GM12878 (cell line): ENCODE data around the gene DYRK1B. TPM values are rescaled to one million over a fixed set of nuclear protein-coding genes. Genes with fewer than 3 reads are reported as not detected.
A peak's percentile ranks its signal among the peaks of the same experiment; 100 is the strongest.

ENCODE experiments used
- BCL11A ChIP-seq: IDR thresholded peaks from 2 replicates; pipeline ENCODE4 v1.6.1; 2011; ENCODE audit warnings: low read depth, low read length
- CHD1 ChIP-seq: IDR thresholded peaks from 2 replicates; pipeline ENCODE4 v1.6.1; 2012; ENCODE audit warnings: low read depth, low read length, improper control_type of control experiment
- CHD4 ChIP-seq: fragments of 200-600 bp; sonication (generic); IDR thresholded peaks from 2 replicates; pipeline ENCODE4 v1.6.1; 2016; ENCODE audit warnings: mild to moderate bottlenecking
- EED ChIP-seq: sonication (generic); IDR thresholded peaks from 2 replicates; pipeline ENCODE4 v1.6.1; 2016; ENCODE audit warnings: antibody characterized with exemption, low read depth
- EZH2 ChIP-seq: IDR thresholded peaks from 2 replicates; pipeline ENCODE4 v1.6.1; 2012; ENCODE audit warnings: low read depth, mild to moderate bottlenecking, control low read depth, inconsistent platforms, low read length, borderline replicate concordance; ENCODE audit not compliant: control insufficient read depth
- IKZF2 ChIP-seq, 2 experiments: fragments of 450-650 bp; IDR thresholded peaks; 2 replicates each; pipeline ENCODE4 v1.6.1; 2017; ENCODE audit warnings: mild to moderate bottlenecking in 2 of 2, moderate library complexity in 2 of 2
- IRF5 ChIP-seq: fragments of 450-650 bp; IDR thresholded peaks from 2 replicates; pipeline ENCODE4 v1.6.1; 2017; ENCODE audit warnings: borderline replicate concordance
- KAT2A ChIP-seq: conservative IDR thresholded peaks from 2 replicates; pipeline ENCODE4 v1.6.1; 2011; ENCODE audit warnings: low read depth, low read length; ENCODE audit not compliant: control insufficient read depth
- KLF5 ChIP-seq: fragments of 450-650 bp; IDR thresholded peaks from 2 replicates; pipeline ENCODE4 v1.6.1; 2014; ENCODE audit warnings: mild to moderate bottlenecking; ENCODE audit not compliant: partially characterized antibody
- MTA2 ChIP-seq: fragments of 450-650 bp; IDR thresholded peaks from 2 replicates; pipeline ENCODE4 v1.6.1; 2016; ENCODE audit warnings: low read depth, mild to moderate bottlenecking, moderate library complexity
- MXI1 ChIP-seq: fragments of 150-350 bp; IDR thresholded peaks from 2 replicates; pipeline ENCODE4 v1.6.1; 2011; ENCODE audit warnings: low read depth, mild to moderate bottlenecking, inconsistent platforms, low read length, improper control_type of control experiment
- NFIC ChIP-seq: IDR thresholded peaks from 2 replicates; pipeline ENCODE4 v1.6.1; 2012; ENCODE audit warnings: low read depth, mild to moderate bottlenecking, inconsistent platforms, low read length, moderate library complexity
- NFYA ChIP-seq: IDR thresholded peaks from 2 replicates; pipeline ENCODE4 v1.6.1; 2011; ENCODE audit warnings: low read depth, mild to moderate bottlenecking, low read length, improper control_type of control experiment, borderline replicate concordance
- PML ChIP-seq: IDR thresholded peaks from 2 replicates; pipeline ENCODE4 v1.6.1; 2012; ENCODE audit warnings: low read length, inconsistent platforms
- POLR2AphosphoS2 ChIP-seq: IDR thresholded peaks from 2 replicates; pipeline ENCODE4 v1.6.1; 2011; ENCODE audit warnings: low read depth, mild to moderate bottlenecking, low read length, improper control_type of control experiment, moderate library complexity
- RCOR1 ChIP-seq: conservative IDR thresholded peaks from 2 replicates; pipeline ENCODE4 v1.6.1; 2012; ENCODE audit warnings: low read depth, low read length, improper control_type of control experiment
- RFX5 ChIP-seq: IDR thresholded peaks from 2 replicates; pipeline ENCODE4 v1.6.1; 2011; ENCODE audit warnings: low read depth, low read length, improper control_type of control experiment
- SREBF1 ChIP-seq: IDR thresholded peaks from 2 replicates; pipeline ENCODE4 v1.6.1; 2012; ENCODE audit warnings: mild to moderate bottlenecking, low read length
- SUPT20H ChIP-seq: IDR thresholded peaks from 2 replicates; pipeline ENCODE4 v1.6.1; 2011; ENCODE audit warnings: low read depth, mild to moderate bottlenecking, low read length, moderate library complexity, borderline replicate concordance; ENCODE audit not compliant: control insufficient read depth
- YBX1 ChIP-seq: fragments of 450-650 bp; IDR thresholded peaks from 2 replicates; pipeline ENCODE4 v1.6.1; 2016; ENCODE audit warnings: antibody characterized with exemption
- ZBTB11 ChIP-seq: fragments of 450-650 bp; formaldehyde crosslinking; IDR thresholded peaks from 2 replicates; pipeline ENCODE4 v1.5.0; 2022; ENCODE audit warnings: mild to moderate bottlenecking, missing genetic modification characterization
- ZBTB33 ChIP-seq: fragments of 450-650 bp; IDR thresholded peaks from 2 replicates; pipeline ENCODE4 v1.6.1; 2017; ENCODE audit warnings: mild to moderate bottlenecking
- ZNF207 ChIP-seq: fragments of 450-650 bp; IDR thresholded peaks from 2 replicates; pipeline ENCODE4 v1.6.1; 2014; ENCODE audit warnings: antibody characterized with exemption, mild to moderate bottlenecking, borderline replicate concordance
- ZNF622 ChIP-seq: fragments of 450-650 bp; IDR thresholded peaks from 2 replicates; pipeline ENCODE4 v1.6.1; 2017; ENCODE audit warnings: mild to moderate bottlenecking, inconsistent platforms
- polyA plus RNA-seq, 11 experiments: library from polyadenylated mRNA; depleted of rRNA in 4 of 11; unstranded in 6 of 11; stranded (reverse) in 5 of 11; fragments of >200 nt; fragmentation: Nextera tagmentation in 4 of 11; fragmentation: Illumina TruSeq in 1 of 11; extraction: Ambion mirVana in 4 of 11; extraction: Trizol in 1 of 11; gene quantifications; 1 replicate in 1 of 11; 2 replicates in 10 of 11; pipeline versions ENCODE4 v1.2.1 to v1.2.3, GENCODE V29; 2011 to 2016; ENCODE audit warnings: inconsistent platforms in 2 of 11, missing spikeins in 2 of 11, low read depth in 1 of 11
- total RNA-seq, 4 experiments: library from RNA; depleted of rRNA in 3 of 4; stranded (reverse); fragments of >200 nt in 3 of 4; fragmentation: Illumina TruSeq in 1 of 4; extraction: Trizol in 1 of 4; gene quantifications; 2 replicates each; pipeline versions ENCODE4 v1.2.1 to v1.2.3, GENCODE V29; 2013 to 2021

Gene DYRK1B
- total and polyA plus RNA-seq, 10 of the 15 experiments (the other 5 are each of a cell fraction or from before 2014, with no cell fraction given), result 0.07 to 10.2 (median 3.4) TPM; not detected in 1

- TF ChIP-seq CHD4, result no peak
- no peak for TF ChIP-seq ZBTB33
- no peak for TF ChIP-seq PML
- TF ChIP-seq RCOR1, result 0 out of 2 replicates have a peak, but pooled peaks have one; percentile 71
- no peak for TF ChIP-seq RFX5
- TF ChIP-seq BCL11A, result no peak
- peak; percentile 52; the same call in 1 of the 2 replicates for TF ChIP-seq EED
- no peak for TF ChIP-seq YBX1
- no peak for TF ChIP-seq CHD1
- no peak for TF ChIP-seq ZBTB11 (CRISPR knock-in tag)
- TF ChIP-seq KAT2A, result no peak
- TF ChIP-seq SUPT20H, result no peak
- TF ChIP-seq EZH2, result no peak
- no peak for TF ChIP-seq IRF5
- TF ChIP-seq POLR2AphosphoS2, result no peak
- peak; percentile 57; the same call in 1 of the 2 replicates for TF ChIP-seq ZNF207
- no peak for TF ChIP-seq NFYA
- TF ChIP-seq KLF5, result no peak
- TF ChIP-seq MTA2, result no peak
- no peak for TF ChIP-seq SREBF1
- TF ChIP-seq IKZF2 (IDR thresholded peaks at IDR 0.05), result peak; percentile 56 to 57
- no peak for TF ChIP-seq ZNF622
- TF ChIP-seq NFIC, result no peak
- no peak for TF ChIP-seq MXI1
Observed at GRCh38 chr19:39792999-39793546, 40.9 kb downstream of the DYRK1B start (continued).
